Endothelial cell of umbilical vein (primary cell): ENCODE data around the gene TMEM170A. TPM values are rescaled to one million over a fixed set of nuclear protein-coding genes. Genes with fewer than 3 reads are reported as not detected.

Experiments used
- BruUV-seq: library from RNA; stranded (reverse); fragments of 400-500 nt; replicated peaks from 2 replicates; lab custom pipeline; 2021; lab: Mats Ljungman, UMichigan
- CTCF ChIA-PET: fragments of 300-600, 350-600 bp; sonication (Branson Sonifier 250); formaldehyde crosslinking; loops from one replicate; lab custom pipeline; 2021; ENCODE audit warnings: antibody characterized with exemption, inconsistent platforms; lab: Charles Lee
- POLR2A ChIA-PET: fragments of 300-600, 350-600 bp; sonication (Branson Sonifier 250); formaldehyde crosslinking; loops from one replicate; lab custom pipeline; 2021; ENCODE audit warnings: antibody characterized with exemption, inconsistent platforms; lab: Charles Lee
- DNase-seq: peaks from one replicate; pipeline ENCODE4 v3.0.0-alpha.2; 2011; ENCODE audit warnings: low read depth, low spot score
- FAIRE-seq: peaks from 2 replicates; lab custom pipeline; 2011; peaks lifted over from hg19 to GRCh38; lab: Jason Lieb, UNC
- H2AFZ ChIP-seq: 2 replicates; pipeline ENCODE4 v1.6.0; 2012; ENCODE audit warnings: low read depth, low read length, control low read depth, inconsistent platforms
- H3K27ac ChIP-seq: 2 replicates; pipeline ENCODE4 v1.5.1; 2011; ENCODE audit warnings: low read depth, mild to moderate bottlenecking, control low read depth, low read length, moderate library complexity; ENCODE audit not compliant: insufficient read depth
- H3K27me3 ChIP-seq, 2 experiments: 2 replicates each; pipeline versions ENCODE4 v1.6.0 to v1.6.1; 2011; ENCODE audit warnings: low read length in 2 of 2, mixed read lengths in 1 of 2; ENCODE audit not compliant: control insufficient read depth in 2 of 2, insufficient read depth in 2 of 2
- H3K36me3 ChIP-seq, 2 experiments: 2 replicates in 1 of 2; 3 replicates in 1 of 2; pipeline ENCODE4 v1.5.1; 2011; ENCODE audit warnings: low read length in 2 of 2, mild to moderate bottlenecking in 1 of 2, moderate library complexity in 1 of 2; ENCODE audit not compliant: control insufficient read depth in 2 of 2, insufficient read depth in 2 of 2; ENCODE audit errors: extremely low read depth in 1 of 2
- H3K4me1 ChIP-seq: 3 replicates; pipeline ENCODE4 v1.5.1; 2011; ENCODE audit warnings: mild to moderate bottlenecking, low read length; ENCODE audit not compliant: control insufficient read depth, insufficient read depth; ENCODE audit errors: extremely low read depth
- H3K4me2 ChIP-seq: 2 replicates; pipeline ENCODE4 v1.6.1; 2011; ENCODE audit warnings: low read length, control low read depth, mixed read lengths; ENCODE audit not compliant: insufficient read depth
- H3K4me3 ChIP-seq, 3 experiments: fragments of 200-600 bp in 1 of 3; sonication (generic), shearing (Covaris generic) in 1 of 3; replicated peaks in 1 of 3; 2 replicates each; pipeline ENCODE4 v1.5.1; 2011 to 2016; ENCODE audit warnings: control low read depth in 3 of 3, low read length in 3 of 3, mild to moderate bottlenecking in 2 of 3, inconsistent platforms in 1 of 3, low read depth in 1 of 3, moderate library complexity in 1 of 3; ENCODE audit not compliant: insufficient read depth in 1 of 3
- H3K79me2 ChIP-seq: 2 replicates; pipeline ENCODE4 v1.6.0; 2012; ENCODE audit warnings: low read length, inconsistent platforms; ENCODE audit not compliant: control insufficient read depth, insufficient read depth
- H3K9ac ChIP-seq: replicated peaks from 2 replicates; pipeline ENCODE3; 2011; ENCODE audit warnings: low read length, control low read depth; ENCODE audit not compliant: insufficient read depth; ENCODE audit errors: extremely low read depth
- H3K9me1 ChIP-seq: replicated peaks from 3 replicates; pipeline ENCODE4 v1.6.0; 2011; ENCODE audit warnings: mild to moderate bottlenecking, low read length; ENCODE audit not compliant: control insufficient read depth, insufficient read depth; ENCODE audit errors: extremely low read depth
- H3K9me3 ChIP-seq: replicated peaks from 2 replicates; pipeline ENCODE4 v1.5.1; 2012; ENCODE audit warnings: low read length, inconsistent platforms; ENCODE audit not compliant: control insufficient read depth, insufficient read depth
- H4K20me1 ChIP-seq: replicated peaks from 2 replicates; pipeline ENCODE3; 2011; ENCODE audit warnings: mild to moderate bottlenecking, low read length; ENCODE audit not compliant: control insufficient read depth, insufficient read depth; ENCODE audit errors: extremely low read depth
- EZH2 ChIP-seq: IDR thresholded peaks from 2 replicates; pipeline ENCODE4 v1.6.1; 2012; ENCODE audit warnings: borderline replicate concordance, low read depth, mild to moderate bottlenecking, moderate library complexity, low read length, inconsistent platforms; ENCODE audit not compliant: severe bottlenecking
- FOS ChIP-seq: IDR thresholded peaks from 2 replicates; pipeline ENCODE4 v1.6.1; 2011; ENCODE audit warnings: mild to moderate bottlenecking, low read length, moderate library complexity, borderline replicate concordance; ENCODE audit not compliant: insufficient read depth
- GATA2 ChIP-seq: IDR thresholded peaks from 2 replicates; pipeline ENCODE4 v1.7.0; 2011; ENCODE audit warnings: low read depth, mild to moderate bottlenecking, moderate library complexity, mixed read lengths, low read length; ENCODE audit not compliant: insufficient read length, insufficient read depth
- JUN ChIP-seq: IDR thresholded peaks from 2 replicates; pipeline ENCODE4 v1.6.1; 2011; ENCODE audit warnings: borderline replicate concordance, low read depth; ENCODE audit not compliant: insufficient read length, insufficient read depth
- MYC ChIP-seq: IDR thresholded peaks from one replicate; pipeline ENCODE4 v1.6.1; 2011; ENCODE audit warnings: mild to moderate bottlenecking, low read depth, low read length
- POLR2A ChIP-seq: IDR thresholded peaks from 2 replicates; pipeline ENCODE4 v1.6.1; 2012; ENCODE audit warnings: low read depth, mild to moderate bottlenecking, control low read depth, low read length
- POLR2AphosphoS5 ChIP-seq: IDR thresholded peaks from 2 replicates; pipeline ENCODE4 v1.6.1; 2012; ENCODE audit warnings: low read depth, mild to moderate bottlenecking, control low read depth, low read length, moderate library complexity; ENCODE audit not compliant: insufficient read depth
- dilution Hi-C: fragments of 300-500 bp; cut with MboI; formaldehyde crosslinking; loops from one replicate; pipeline ENCODE4 v1.15.0; 2019; ENCODE audit warnings: low sequenced_read_pairs; ENCODE audit not compliant: extremely low pct_ligation_motif_present
- intact Hi-C: fragments of 100-400 bp; cut with micrococcal nuclease; formaldehyde crosslinking; loops from one replicate; pipeline ENCODE4 v1.10.0; 2022
- polyA plus RNA-seq, 4 experiments: library from polyadenylated mRNA; depleted of rRNA in 3 of 4; stranded (reverse) in 3 of 4; unstranded in 1 of 4; fragments of >200 nt; gene quantifications; 2 replicates each; pipeline versions ENCODE4 v1.2.1 to v1.2.3, GENCODE V29; 2011 to 2012; ENCODE audit warnings: missing spikeins in 1 of 4
- total RNA-seq: library from RNA; stranded (reverse); gene quantifications from 2 replicates; pipeline ENCODE4 v1.2.3, GENCODE V29; 2021
- TF ChIP-seq, protein P1 (sequence below): IDR thresholded peaks from 2 replicates; pipeline ENCODE4 v1.6.1; 2011; ENCODE audit not compliant: insufficient read depth, insufficient read length
- TF ChIP-seq, protein P2 (sequence below), 2 donors: IDR thresholded peaks; 1 replicate in 1 of 2; 2 replicates in 1 of 2; pipeline ENCODE4 v1.5.1; 2011; ENCODE audit warnings: low read length in 2 of 2, mild to moderate bottlenecking in 2 of 2, moderate library complexity in 2 of 2, control low read depth in 1 of 2, inconsistent platforms in 1 of 2, low read depth in 1 of 2; ENCODE audit not compliant: insufficient read depth in 1 of 2; ENCODE audit errors: extremely low read depth in 1 of 2

Gene TMEM170A
- total and polyA plus RNA-seq, 2 donors (not counting 3 experiments of a cell fraction or from before 2014, with no cell fraction given), result 12.9 to 22.2 TPM

DNA sequence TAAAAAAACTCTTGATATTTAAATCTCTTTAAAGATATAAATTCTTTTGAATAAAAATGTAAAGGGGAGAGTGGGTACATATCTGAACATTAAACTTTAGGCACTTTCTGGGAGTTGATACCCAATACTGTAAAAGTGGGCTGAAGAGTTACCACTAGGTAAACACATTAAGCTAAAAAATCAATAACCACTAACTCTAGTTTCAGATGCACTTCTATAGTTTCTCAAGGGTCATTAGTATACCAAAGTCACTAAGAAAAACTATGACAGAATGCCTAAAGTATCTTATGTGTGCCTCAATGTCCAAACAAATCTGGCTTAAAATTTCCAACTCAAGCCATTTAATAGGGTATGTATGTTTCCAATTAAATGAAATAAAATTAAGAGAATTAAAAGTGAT lies 18.1 kb downstream of the TMEM170A start:
- Histone ChIP-seq H3K4me2 (no peak overlapping the region), H3K79me2 (peaks cover 2% of the 10 kb centered on the region), H2AFZ (no peak overlapping the region), H3K4me3 (no peak overlapping the region), H3K9me3 (no peaks in the 10 kb centered on the region), H4K20me1 (no peaks in the 10 kb centered on the region), H3K36me3 (peaks cover 4 to 11% of the 10 kb centered on the region in 2 experiments), H3K9ac (no peak overlapping the region), H3K27ac (no peak overlapping the region), H3K27me3 (no peaks in the 10 kb centered on the region), H3K9me1 (no peaks in the 10 kb centered on the region), H3K4me1 (no peaks in the 10 kb centered on the region)
- BruUV-seq, result no TSS peak
- intact Hi-C loops (no loop called here), dilution Hi-C loops (no loop called here)
- ChIA-PET CTCF (no interaction called here), POLR2A (no interaction called here)
- TF ChIP-seq POLR2A, result no peak
- TF ChIP-seq, protein P1, sequence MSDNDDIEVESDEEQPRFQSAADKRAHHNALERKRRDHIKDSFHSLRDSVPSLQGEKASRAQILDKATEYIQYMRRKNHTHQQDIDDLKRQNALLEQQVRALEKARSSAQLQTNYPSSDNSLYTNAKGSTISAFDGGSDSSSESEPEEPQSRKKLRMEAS, result no peak
- FAIRE-seq (no peak), DNase-seq (no peak)

DNA sequence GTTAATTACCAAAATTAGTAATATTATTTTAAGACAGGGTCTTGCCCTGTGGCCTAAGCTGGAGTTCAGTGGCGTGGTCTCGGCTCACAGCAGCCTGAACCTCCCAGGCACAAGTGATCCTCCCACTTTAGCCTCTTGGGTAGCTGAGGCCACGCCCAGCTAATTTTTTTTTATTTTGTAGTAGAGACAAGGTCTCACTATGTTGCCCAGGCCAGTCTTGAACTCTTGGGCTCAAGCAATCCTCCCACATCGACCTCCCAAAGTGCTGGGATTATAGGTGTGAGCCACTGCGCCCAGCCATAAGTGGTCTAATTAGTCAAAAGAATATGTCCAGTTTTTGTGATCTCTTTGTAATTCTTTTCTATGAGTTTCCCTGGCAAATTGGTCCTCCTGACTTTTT lies 19.2 kb downstream of the TMEM170A start:
- FAIRE-seq (no peak), DNase-seq (no peak)
- Histone ChIP-seq H3K36me3 (peaks cover 4 to 6% of the 10 kb centered on the region in 2 experiments), H3K27ac (no peak overlapping the region), H2AFZ (no peak overlapping the region), H3K4me3 (no peak overlapping the region), H3K9ac (no peak overlapping the region), H3K9me1 (no peaks in the 10 kb centered on the region), H3K4me2 (no peak overlapping the region), H3K27me3 (no peaks in the 10 kb centered on the region), H4K20me1 (no peaks in the 10 kb centered on the region), H3K79me2 (no peaks in the 10 kb centered on the region), H3K4me1 (no peaks in the 10 kb centered on the region), H3K9me3 (no peaks in the 10 kb centered on the region)
- no peak for TF ChIP-seq JUN
- TF ChIP-seq MYC, result no peak
- TF ChIP-seq POLR2A, result no peak
- no peak for TF ChIP-seq POLR2AphosphoS5
- TF ChIP-seq, protein P1, result no peak
- TF ChIP-seq FOS, result no peak
- TF ChIP-seq GATA2, result no peak
- no peak for TF ChIP-seq EZH2
- TF ChIP-seq, protein P2, sequence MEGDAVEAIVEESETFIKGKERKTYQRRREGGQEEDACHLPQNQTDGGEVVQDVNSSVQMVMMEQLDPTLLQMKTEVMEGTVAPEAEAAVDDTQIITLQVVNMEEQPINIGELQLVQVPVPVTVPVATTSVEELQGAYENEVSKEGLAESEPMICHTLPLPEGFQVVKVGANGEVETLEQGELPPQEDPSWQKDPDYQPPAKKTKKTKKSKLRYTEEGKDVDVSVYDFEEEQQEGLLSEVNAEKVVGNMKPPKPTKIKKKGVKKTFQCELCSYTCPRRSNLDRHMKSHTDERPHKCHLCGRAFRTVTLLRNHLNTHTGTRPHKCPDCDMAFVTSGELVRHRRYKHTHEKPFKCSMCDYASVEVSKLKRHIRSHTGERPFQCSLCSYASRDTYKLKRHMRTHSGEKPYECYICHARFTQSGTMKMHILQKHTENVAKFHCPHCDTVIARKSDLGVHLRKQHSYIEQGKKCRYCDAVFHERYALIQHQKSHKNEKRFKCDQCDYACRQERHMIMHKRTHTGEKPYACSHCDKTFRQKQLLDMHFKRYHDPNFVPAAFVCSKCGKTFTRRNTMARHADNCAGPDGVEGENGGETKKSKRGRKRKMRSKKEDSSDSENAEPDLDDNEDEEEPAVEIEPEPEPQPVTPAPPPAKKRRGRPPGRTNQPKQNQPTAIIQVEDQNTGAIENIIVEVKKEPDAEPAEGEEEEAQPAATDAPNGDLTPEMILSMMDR (IDR thresholded peaks at IDR 0.05; ENCODE audit: extremely low read depth in 1 of 2, insufficient read depth in 1 of 2, low read depth in 1 of 2, low read length in 2 of 2), result no peak
- intact Hi-C loops, result no loop called here
- POLR2A ChIA-PET, result no interaction called here
- CTCF ChIA-PET, result interaction anchor here (1.3 to 1.9 kb wide), 3 partner anchors 9 to 246 kb away, joined by 3 to 11 read pairs (median 4); partner anchors contain the start of gene CFDP1
- BruUV-seq, result no TSS peak
- dilution Hi-C loops, result no loop called here
